GM13976 (cell line): ENCODE measurements around the gene KIF6.

ENCODE experiments used
- DNase-seq: peaks from one replicate; pipeline ENCODE4 v3.0.0; 2012; ENCODE audit warnings: low spot score
- in situ Hi-C: fragments of 300-500 bp; cut with MboI; formaldehyde crosslinking; loops from one replicate; pipeline ENCODE4 v1.12.0; 2022; ENCODE audit warnings: low sequenced_read_pairs, mixed read lengths, inconsistent platforms; ENCODE audit not compliant: unreplicated experiment
- TF ChIP-seq, protein P1 (sequence below): IDR thresholded peaks from 2 replicates; pipeline ENCODE4 v1.5.1; 2012; ENCODE audit warnings: borderline replicate concordance, mild to moderate bottlenecking; ENCODE audit not compliant: insufficient read depth; ENCODE audit errors: extremely low read depth, missing control alignments, control extremely low read depth

The KIF6 gene

DNA sequence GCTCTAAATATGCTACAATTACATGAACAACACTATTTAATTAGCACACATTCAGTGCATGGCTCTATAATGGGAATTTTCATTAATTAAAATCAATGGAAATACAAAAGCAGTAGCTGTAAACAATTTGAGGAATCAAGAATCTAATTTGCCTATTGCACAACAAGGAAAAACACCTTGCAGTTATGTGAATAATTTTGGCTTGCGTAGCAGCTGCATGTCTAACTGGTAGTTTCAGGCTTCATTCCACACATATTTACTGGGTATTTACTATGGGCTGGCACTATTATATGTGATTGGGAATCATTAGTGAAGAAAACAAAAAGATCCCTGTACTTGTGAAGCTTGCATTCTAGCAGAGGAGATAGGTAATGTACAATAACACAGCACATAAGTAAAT, 26.4 kb downstream of the KIF6 start:
- TF ChIP-seq, protein P1, sequence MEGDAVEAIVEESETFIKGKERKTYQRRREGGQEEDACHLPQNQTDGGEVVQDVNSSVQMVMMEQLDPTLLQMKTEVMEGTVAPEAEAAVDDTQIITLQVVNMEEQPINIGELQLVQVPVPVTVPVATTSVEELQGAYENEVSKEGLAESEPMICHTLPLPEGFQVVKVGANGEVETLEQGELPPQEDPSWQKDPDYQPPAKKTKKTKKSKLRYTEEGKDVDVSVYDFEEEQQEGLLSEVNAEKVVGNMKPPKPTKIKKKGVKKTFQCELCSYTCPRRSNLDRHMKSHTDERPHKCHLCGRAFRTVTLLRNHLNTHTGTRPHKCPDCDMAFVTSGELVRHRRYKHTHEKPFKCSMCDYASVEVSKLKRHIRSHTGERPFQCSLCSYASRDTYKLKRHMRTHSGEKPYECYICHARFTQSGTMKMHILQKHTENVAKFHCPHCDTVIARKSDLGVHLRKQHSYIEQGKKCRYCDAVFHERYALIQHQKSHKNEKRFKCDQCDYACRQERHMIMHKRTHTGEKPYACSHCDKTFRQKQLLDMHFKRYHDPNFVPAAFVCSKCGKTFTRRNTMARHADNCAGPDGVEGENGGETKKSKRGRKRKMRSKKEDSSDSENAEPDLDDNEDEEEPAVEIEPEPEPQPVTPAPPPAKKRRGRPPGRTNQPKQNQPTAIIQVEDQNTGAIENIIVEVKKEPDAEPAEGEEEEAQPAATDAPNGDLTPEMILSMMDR, result no peak
- in situ Hi-C loops, result no loop called here

DNA sequence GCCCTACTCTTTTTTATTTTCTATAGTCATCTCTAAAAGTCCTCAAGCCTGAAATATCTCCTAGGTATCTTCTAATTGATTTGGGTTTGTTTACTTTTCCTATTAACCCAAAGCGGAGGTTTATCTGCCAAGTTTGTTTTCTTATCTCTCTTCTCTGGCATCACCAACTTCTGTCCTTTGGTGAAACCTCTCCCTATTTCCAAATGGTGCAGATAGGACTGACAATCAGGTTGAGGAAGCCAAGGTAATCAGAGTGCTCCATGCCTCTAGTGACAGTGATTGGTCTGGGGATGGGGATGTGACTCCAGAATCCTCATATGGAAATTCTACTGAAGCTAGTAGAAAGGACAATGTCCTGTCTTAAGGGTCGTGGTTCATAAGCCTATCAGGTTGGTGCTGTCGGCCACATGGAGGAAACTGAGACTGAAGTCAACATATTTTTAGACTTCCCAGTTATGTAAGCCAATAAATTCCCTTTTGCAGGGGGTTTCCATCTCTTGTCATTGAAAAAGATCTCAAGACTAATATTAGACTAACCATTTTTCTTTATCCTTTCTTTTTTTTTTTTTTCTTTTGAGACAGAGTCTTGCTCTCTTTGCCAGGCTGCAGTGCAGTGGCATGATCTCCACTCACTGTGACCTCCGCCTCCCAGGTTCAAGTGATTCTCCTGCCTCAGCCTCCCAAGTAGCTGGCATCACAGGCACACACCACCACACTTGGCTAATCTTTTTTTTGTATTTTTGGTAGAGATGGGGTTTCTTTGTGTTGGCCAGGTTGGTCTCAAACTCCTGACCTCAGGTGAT, 28.0 kb downstream of the KIF6 start:
- DNase-seq, result no peak
- TF ChIP-seq, protein P1, result no peak
- in situ Hi-C loops, result no loop called here

More for the DNA sequence above, 26.4 kb downstream of the KIF6 start:
- no peak for DNase-seq

DNA sequence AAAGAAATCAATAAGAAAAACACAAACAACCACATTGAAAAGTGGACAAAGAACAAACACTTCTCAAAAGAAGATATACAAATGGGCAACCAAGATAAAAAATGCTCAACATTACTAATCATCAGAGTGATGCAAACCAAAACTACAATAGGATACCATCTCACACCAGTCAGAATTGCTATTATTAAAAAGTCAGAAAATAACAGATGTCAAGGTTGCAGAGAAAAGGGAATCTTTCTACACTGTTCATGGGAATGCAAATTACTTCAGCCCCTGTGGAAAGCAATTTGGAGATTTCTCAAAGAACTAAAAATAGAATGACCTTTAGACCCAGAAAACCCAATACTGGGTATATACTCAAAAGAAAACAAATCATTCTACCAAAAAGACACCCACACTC, 29.8 kb downstream of the KIF6 start:
- no peak for DNase-seq
- in situ Hi-C loops, result no loop called here

DNA sequence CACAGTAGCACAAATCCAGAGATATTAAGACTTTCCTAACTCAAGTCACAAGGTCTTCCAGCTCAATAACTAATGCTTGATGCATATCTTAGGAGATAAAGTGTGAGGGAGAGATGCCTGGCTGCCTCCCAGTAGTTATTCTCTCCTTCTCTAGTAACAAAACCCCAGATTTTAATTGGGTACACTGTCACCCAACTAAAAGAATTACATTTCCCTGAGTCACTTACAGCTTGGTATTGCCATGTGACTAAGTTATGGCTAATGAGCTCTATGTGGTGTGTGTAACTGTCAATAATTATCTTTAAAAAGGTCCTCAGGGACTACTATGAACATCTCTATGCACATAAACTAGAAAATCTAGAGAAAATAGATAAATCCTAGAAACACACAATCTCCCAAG, 32.0 kb downstream of the KIF6 start:
- no peak for DNase-seq
- TF ChIP-seq, protein P1, result no peak
- in situ Hi-C loops, result no loop called here

More for the DNA sequence above, 29.8 kb downstream of the KIF6 start:
- TF ChIP-seq, protein P1, result no peak

DNA sequence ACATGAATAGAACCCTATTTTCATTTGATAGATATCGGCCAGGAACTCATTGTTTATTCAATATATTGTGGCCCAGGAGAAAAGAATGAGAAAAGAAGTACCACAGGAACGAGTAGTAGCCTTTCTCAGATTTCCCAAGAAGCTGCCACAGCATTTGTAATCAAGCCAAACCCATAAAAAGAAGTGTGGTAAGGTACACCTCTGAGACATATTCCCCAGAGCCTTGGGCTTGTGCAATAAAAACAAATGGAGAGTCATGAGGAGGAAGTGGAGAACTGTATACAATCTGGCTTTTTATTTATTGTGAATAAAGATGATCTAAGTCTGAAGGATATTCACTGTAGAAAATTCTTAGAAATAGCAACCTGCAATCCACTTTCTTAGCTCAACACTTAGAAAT, 36.7 kb downstream of the KIF6 start:
- TF ChIP-seq, protein P1, result no peak
- no peak for DNase-seq
- in situ Hi-C loops, result no loop called here

DNA sequence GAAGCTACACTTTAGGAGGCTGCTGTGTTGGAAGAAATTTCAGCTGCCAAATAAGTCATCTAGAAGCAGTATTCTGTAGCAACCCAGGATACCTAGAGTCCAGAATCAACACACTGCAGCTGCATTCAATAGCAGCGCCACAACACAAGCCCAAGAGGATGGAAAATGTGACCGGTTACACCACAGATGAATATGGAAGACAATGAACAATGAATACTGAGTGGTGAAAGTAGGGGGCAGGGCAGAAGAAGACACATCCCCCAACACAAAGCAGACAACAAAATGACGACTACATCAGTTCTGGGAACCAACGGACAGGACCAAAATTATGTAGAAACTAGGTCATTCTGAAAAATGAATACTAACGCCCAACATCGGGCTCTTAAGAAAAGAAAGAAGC, 38.2 kb downstream of the KIF6 start:
- TF ChIP-seq, protein P1, result no peak
- in situ Hi-C loops, result no loop called here
- no peak for DNase-seq

DNA sequence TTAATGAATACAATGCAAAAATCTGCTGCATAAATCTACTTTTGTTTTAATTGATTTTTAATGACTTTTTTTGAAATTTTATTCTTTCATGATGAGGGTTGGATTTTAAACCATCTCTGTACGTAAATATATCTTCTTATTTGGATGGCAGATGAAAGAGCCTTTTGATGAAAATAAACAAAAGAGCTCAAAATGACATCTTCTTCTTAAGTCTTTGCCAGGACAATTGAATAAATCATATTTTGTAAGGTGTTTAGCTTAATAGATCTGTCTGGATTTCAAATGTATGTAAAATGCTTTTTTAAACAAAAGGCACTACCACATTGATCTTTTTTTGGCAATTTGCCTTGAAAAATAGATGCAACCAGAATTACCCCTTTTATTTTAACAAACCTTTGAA, 39.3 kb downstream of the KIF6 start:
- no peak for DNase-seq
- in situ Hi-C loops, result no loop called here
- TF ChIP-seq, protein P1, result no peak
